HG03060 (cell line): ENCODE results near the gene DAPK3.
"Not testable (repeated sequence)": the region's sequence is repeated elsewhere in the genome, so short reads cannot be mapped to it uniquely, and the experiment has no call there.

Source experiments
- ATAC-seq: cut with Tn5 transposase; IDR thresholded peaks from one replicate; pipeline ENCODE4 v1.9.1; 2021; ENCODE audit warnings: low read depth, moderate number of reproducible peaks; ENCODE audit not compliant: unreplicated experiment

The DAPK3 gene

GRCh38 chr19:3961007-3961406, 9.9 kb downstream of the DAPK3 start:
- ATAC-seq: no peak

DNA sequence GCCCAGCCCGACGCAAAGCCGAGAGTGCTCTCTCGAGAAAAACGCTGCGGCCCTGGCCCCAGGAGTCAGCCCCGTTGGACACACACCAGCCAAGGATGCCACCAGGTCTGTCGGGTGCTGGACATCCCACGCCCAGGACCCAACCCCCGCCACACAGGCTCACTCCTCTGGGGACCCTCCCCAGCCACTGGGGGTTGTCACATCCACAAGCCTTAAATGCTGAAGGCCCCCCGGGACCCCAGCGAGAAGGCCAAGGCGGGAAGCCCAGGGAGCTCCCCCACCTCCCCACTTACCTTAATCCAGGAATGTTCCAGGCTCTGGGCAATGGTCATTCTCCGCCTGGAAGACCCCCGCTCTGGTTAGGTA, 11.2 kb downstream of the DAPK3 start:
- ATAC-seq: no peak

- ATAC-seq: no peak
Measured at GRCh38 chr19:3958836-3959765, 11.8 kb downstream of the DAPK3 start.

GRCh38 chr19:3955688-3956087, 15.2 kb downstream of the DAPK3 start:
- no peak for ATAC-seq

DNA sequence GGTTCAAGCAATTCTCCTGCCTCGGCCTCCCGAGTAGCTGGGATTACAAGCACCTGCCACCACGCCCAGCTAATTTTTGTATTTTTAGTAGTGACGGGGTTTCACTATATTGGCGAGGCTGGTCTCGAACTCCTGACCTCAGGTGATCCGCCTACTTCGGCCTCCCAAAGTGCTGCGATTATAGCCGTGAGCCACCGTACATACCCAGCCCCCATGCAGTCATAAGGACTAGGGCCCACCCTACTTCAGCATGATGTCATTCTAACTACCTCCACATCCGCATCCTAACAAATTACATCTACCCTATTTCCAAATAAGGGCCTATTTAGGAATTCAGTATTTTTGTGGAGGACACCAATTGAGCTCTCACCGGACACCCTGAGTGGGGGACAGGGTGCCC, 15.6 kb downstream of the DAPK3 start:
- not testable (repeated sequence) for ATAC-seq

DNA sequence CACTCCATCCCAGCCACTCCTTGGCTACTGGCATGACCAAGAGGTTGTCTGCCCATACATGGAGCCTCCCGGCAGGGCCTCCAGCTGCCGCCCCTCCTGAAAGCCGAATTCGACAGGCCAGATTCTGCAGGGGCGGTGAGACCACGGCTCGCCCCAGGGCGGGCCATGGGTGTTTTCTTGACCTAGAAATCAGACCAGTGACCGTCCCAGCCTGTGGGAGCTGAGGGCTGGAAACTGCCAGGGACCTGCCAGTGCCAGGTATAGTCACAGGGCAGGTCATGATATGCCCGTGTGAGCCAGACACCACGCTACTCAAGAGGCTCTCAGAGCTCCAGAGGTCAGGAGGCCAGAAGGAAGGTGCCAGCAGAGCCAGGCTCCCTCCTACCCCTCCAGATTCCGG, 16.8 kb downstream of the DAPK3 start:
- ATAC-seq: no peak

- ATAC-seq: not testable (repeated sequence)
Measured at GRCh38 chr19:3952755-3953276, 18.1 kb downstream of the DAPK3 start.

DNA sequence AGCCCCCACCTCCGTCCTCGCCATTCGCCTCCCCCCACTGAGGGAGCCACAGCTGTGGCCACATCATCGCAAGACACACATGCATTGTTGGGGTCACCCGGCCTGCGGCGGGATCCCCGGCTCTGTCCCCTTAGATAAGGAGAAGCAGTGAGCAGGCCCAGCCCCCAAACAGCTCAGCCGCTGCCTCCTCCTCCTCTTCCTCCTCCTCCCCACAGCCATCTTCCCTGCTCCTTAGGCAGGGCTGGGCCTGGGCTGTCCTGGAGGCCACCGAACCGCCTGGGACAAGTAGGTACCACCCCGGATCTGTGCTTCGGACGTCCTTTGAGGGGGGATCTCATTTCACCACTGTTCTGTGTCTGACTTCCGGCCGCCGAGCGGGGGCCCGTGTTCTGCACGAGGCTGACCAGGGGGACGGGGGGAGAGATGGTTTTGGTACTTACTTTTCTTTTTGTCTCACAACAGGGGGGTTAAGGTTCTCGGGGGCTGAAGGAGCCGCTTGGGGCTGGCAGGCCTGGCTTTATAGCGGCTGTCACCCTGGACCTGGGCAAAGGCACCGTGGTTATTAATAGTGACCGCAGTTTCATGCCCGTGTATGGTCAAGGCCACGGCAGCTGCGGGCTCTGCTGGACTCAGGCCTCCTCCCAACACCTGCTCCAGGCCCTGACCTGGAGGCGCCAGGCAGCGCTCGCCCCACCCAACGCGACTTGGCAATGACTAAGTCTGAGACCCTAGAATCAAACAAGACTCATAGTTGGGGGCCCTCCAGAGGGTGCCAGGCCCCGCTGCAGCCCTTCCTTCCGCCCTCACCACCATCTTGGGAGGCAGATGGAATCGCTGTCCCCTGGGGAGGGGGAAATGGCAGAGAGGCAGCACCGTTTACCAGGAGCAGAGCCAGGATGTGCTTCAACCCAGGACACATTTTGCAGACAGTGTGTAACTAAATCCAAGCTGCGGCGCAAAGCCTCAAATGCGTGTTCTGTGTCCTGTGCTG, 19.7 kb downstream of the DAPK3 start:
- no peak for ATAC-seq

- no peak for ATAC-seq
Measured at GRCh38 chr19:3949997-3950859, 20.7 kb downstream of the DAPK3 start.

GRCh38 chr19:3949294-3949693, 21.6 kb downstream of the DAPK3 start:
- no peak for ATAC-seq

- ATAC-seq: not testable (repeated sequence)
Measured at GRCh38 chr19:3947316-3947933, 23.5 kb downstream of the DAPK3 start.

- no peak for ATAC-seq
Measured at GRCh38 chr19:3945838-3946237, 25.1 kb downstream of the DAPK3 start.

- no peak for ATAC-seq
Measured at GRCh38 chr19:3944018-3944721, 26.7 kb downstream of the DAPK3 start.

- ATAC-seq: no peak
Measured at GRCh38 chr19:3942790-3943409, 28.0 kb downstream of the DAPK3 start.

DNA sequence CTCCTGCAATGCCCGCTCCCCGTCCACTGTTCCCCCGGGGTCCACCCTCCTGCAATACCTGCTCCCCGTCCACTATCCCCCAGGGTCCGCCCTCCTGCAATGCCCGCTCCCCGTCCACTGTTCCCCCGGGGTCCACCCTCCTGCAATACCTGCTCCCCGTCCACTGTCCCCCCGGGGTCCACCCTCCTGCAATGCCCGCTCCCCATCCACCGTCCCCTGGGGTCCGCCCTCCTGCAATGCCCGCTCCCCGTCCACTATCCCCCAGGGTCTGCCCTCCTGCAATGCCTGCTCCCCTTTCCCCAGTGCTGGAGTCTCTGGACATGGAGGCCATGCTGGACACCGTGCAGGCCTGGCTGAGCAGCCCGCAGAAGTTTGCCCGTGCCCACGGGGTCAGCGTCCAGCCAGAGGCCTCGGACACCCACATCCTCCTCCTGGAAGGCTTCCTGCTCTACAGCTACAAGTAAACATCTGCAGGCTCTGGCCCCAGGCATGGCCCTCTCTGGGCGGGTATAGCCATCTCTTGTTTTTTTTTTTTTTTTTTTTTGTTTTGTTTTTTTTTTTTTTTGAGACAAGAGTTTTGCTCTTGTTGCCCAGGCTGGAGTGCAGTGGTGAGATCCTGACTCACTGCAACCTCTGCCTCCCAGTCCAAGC, 32.5 kb downstream of the DAPK3 start:
- ATAC-seq: not testable (repeated sequence)

- no peak for ATAC-seq
Measured at GRCh38 chr19:3936506-3937442, 34.1 kb downstream of the DAPK3 start.
